ENCODE data around the gene ASGR2. TPM values are rescaled to one million over a fixed set of nuclear protein-coding genes. Genes with fewer than 3 reads are reported as not detected.

ASGR2 gene
- total RNA-seq, 1 donor from 2014 or later: not detected

GRCh38 chr17:7114875-7115614 lies 423 bp upstream of the ASGR2 start:
- H3K9me3 Mint-ChIP-seq: no peaks in the 10 kb centered on the region
- no peak for DNase-seq
- H3K4me1 Mint-ChIP-seq: peaks cover 2% of the 10 kb centered on the region
- intact Hi-C loops (cut with micrococcal nuclease): no loop called here
- H3K4me3 Mint-ChIP-seq: no peak overlapping the region
- no peaks in the 10 kb centered on the region for H3K36me3 Mint-ChIP-seq (ENCODE audit: low read depth)
- peaks cover 11% of the 10 kb centered on the region for H3K27me3 Mint-ChIP-seq
- H3K27ac Mint-ChIP-seq: no peak overlapping the region

GRCh38 chr17:7113273-7114071 lies 1.1 kb downstream of the ASGR2 start:
- Mint-ChIP-seq H3K27me3 (peaks cover 5% of the 10 kb centered on the region), H3K36me3 (ENCODE audit: low read depth) (no peaks in the 10 kb centered on the region), H3K4me3 (no peak overlapping the region), H3K4me1 (peaks cover 9% of the 10 kb centered on the region), H3K27ac (no peak overlapping the region), H3K9me3 (no peaks in the 10 kb centered on the region)
- intact Hi-C loops (cut with micrococcal nuclease): no loop called here
- no peak for DNase-seq

- Mint-ChIP-seq H3K27me3 (peaks cover 5% of the 10 kb centered on the region), H3K36me3 (ENCODE audit: low read depth) (no peaks in the 10 kb centered on the region), H3K4me1 (peaks cover 9% of the 10 kb centered on the region), H3K4me3 (no peak overlapping the region), H3K9me3 (no peaks in the 10 kb centered on the region), H3K27ac (no peak overlapping the region)
- no peak for DNase-seq
- intact Hi-C loops (cut with micrococcal nuclease): no loop called here
These were observed 2.0 kb downstream of the ASGR2 start for GRCh38 chr17:7112510-7113108.

GRCh38 chr17:7111784-7112509 lies 2.7 kb downstream of the ASGR2 start:
- H3K4me3 Mint-ChIP-seq: no peak overlapping the region
- no peaks in the 10 kb centered on the region for H3K9me3 Mint-ChIP-seq
- no peak for DNase-seq
- H3K36me3 Mint-ChIP-seq (ENCODE audit: low read depth): no peaks in the 10 kb centered on the region
- intact Hi-C loops (cut with micrococcal nuclease): no loop called here
- H3K27ac Mint-ChIP-seq: no peak overlapping the region
- H3K27me3 Mint-ChIP-seq: no peaks in the 10 kb centered on the region
- H3K4me1 Mint-ChIP-seq: peaks cover 9% of the 10 kb centered on the region

- no peaks in the 10 kb centered on the region for H3K36me3 Mint-ChIP-seq (ENCODE audit: low read depth)
- no peaks in the 10 kb centered on the region for H3K9me3 Mint-ChIP-seq
- H3K4me1 Mint-ChIP-seq: peaks cover 9% of the 10 kb centered on the region
- DNase-seq: no peak
- intact Hi-C loops (cut with micrococcal nuclease): no loop called here
- H3K27me3 Mint-ChIP-seq: no peaks in the 10 kb centered on the region
- H3K4me3 Mint-ChIP-seq: no peak overlapping the region
- no peak overlapping the region for H3K27ac Mint-ChIP-seq
These were observed 3.9 kb downstream of the ASGR2 start for GRCh38 chr17:7110617-7111306.

- intact Hi-C loops (cut with micrococcal nuclease): no loop called here
- no peak overlapping the region for H3K27ac Mint-ChIP-seq
- DNase-seq: no peak
- no peaks in the 10 kb centered on the region for H3K36me3 Mint-ChIP-seq (ENCODE audit: low read depth)
- H3K27me3 Mint-ChIP-seq: no peaks in the 10 kb centered on the region
- peaks cover 9% of the 10 kb centered on the region for H3K4me1 Mint-ChIP-seq
- no peak overlapping the region for H3K4me3 Mint-ChIP-seq
- no peaks in the 10 kb centered on the region for H3K9me3 Mint-ChIP-seq
These were observed 4.9 kb downstream of the ASGR2 start for GRCh38 chr17:7109461-7110322.

- no peak for DNase-seq
- H3K27me3 Mint-ChIP-seq: no peaks in the 10 kb centered on the region
- intact Hi-C loops (cut with micrococcal nuclease): no loop called here
- no peak overlapping the region for H3K4me3 Mint-ChIP-seq
- H3K27ac Mint-ChIP-seq: no peak overlapping the region
- H3K9me3 Mint-ChIP-seq: no peaks in the 10 kb centered on the region
- H3K4me1 Mint-ChIP-seq: peaks cover 9% of the 10 kb centered on the region
- no peaks in the 10 kb centered on the region for H3K36me3 Mint-ChIP-seq (ENCODE audit: low read depth)
These were observed 5.6 kb downstream of the ASGR2 start for GRCh38 chr17:7108981-7109380.

GRCh38 chr17:7108560-7108925 lies 6.1 kb downstream of the ASGR2 start:
- Mint-ChIP-seq H3K27me3 (peaks cover under 1% of the 10 kb centered on the region), H3K27ac (no peak overlapping the region)
- DNase-seq: no peak

GRCh38 chr17:7107795-7108559 lies 6.6 kb downstream of the ASGR2 start:
- Mint-ChIP-seq H3K9me3 (no peaks in the 10 kb centered on the region), H3K4me3 (no peak overlapping the region), H3K27ac (no peak overlapping the region), H3K27me3 (peaks cover 2% of the 10 kb centered on the region), H3K4me1 (peaks cover 9% of the 10 kb centered on the region), H3K36me3 (ENCODE audit: low read depth) (no peaks in the 10 kb centered on the region)
- intact Hi-C loops (cut with micrococcal nuclease): no loop called here
- DNase-seq: no peak

More at GRCh38 chr17:7108560-7108925, 6.1 kb downstream of the ASGR2 start:
- Mint-ChIP-seq H3K36me3 (ENCODE audit: low read depth) (no peaks in the 10 kb centered on the region), H3K9me3 (no peaks in the 10 kb centered on the region), H3K4me3 (no peak overlapping the region), H3K4me1 (peaks cover 9% of the 10 kb centered on the region)
- intact Hi-C loops (cut with micrococcal nuclease): no loop called here

- no peak for DNase-seq
- Mint-ChIP-seq H3K27me3 (peaks cover 2% of the 10 kb centered on the region), H3K4me1 (peaks cover 9% of the 10 kb centered on the region), H3K4me3 (no peak overlapping the region), H3K36me3 (ENCODE audit: low read depth) (no peaks in the 10 kb centered on the region), H3K27ac (no peak overlapping the region), H3K9me3 (no peaks in the 10 kb centered on the region)
- intact Hi-C loops (cut with micrococcal nuclease): no loop called here
These were observed 7.4 kb downstream of the ASGR2 start for GRCh38 chr17:7107012-7107754.

- Mint-ChIP-seq H3K27me3 (peaks cover 2% of the 10 kb centered on the region), H3K4me3 (no peak overlapping the region), H3K27ac (no peak overlapping the region), H3K9me3 (no peaks in the 10 kb centered on the region), H3K36me3 (ENCODE audit: low read depth) (no peaks in the 10 kb centered on the region), H3K4me1 (no peaks in the 10 kb centered on the region)
- DNase-seq: no peak
- intact Hi-C loops (cut with micrococcal nuclease): no loop called here
These were observed 12.2 kb downstream of the ASGR2 start for GRCh38 chr17:7102421-7102820.

- intact Hi-C loops (cut with micrococcal nuclease): no loop called here
- H3K27ac Mint-ChIP-seq: no peak overlapping the region
- H3K36me3 Mint-ChIP-seq (ENCODE audit: low read depth): no peaks in the 10 kb centered on the region
- H3K4me3 Mint-ChIP-seq: no peak overlapping the region
- peaks cover 2% of the 10 kb centered on the region for H3K27me3 Mint-ChIP-seq
- no peaks in the 10 kb centered on the region for H3K9me3 Mint-ChIP-seq
- no peaks in the 10 kb centered on the region for H3K4me1 Mint-ChIP-seq
- no peak for DNase-seq
These were observed 13.1 kb downstream of the ASGR2 start for GRCh38 chr17:7101531-7101930.
